SU-DHL-6 (cell line): ENCODE results near the gene ACAN.

Experiments
- H2AFZ ChIP-seq: fragments of 200-600 bp; sonication (generic); 2 replicates; pipeline ENCODE4 v1.6.1; 2014; ENCODE audit warnings: low read depth, mild to moderate bottlenecking, moderate library complexity, mixed read lengths, antibody characterized with exemption, low read length; ENCODE audit not compliant: severe bottlenecking
- H3F3A ChIP-seq: fragments of 200-600 bp; shearing (Covaris generic); 2 replicates; pipeline ENCODE4 v1.6.0; 2016; ENCODE audit warnings: antibody characterized with exemption, mild to moderate bottlenecking; ENCODE audit not compliant: insufficient read depth
- H3K27ac ChIP-seq: fragments of 200-600 bp; sonication (generic); 2 replicates; pipeline ENCODE4 v1.5.1; 2016; ENCODE audit warnings: low read depth, mild to moderate bottlenecking, low read length, moderate library complexity, mixed read lengths
- H3K27me3 ChIP-seq: fragments of 200-600 bp; sonication (generic), shearing (Covaris generic); 2 replicates; pipeline ENCODE4 v1.6.0; 2014; ENCODE audit warnings: mild to moderate bottlenecking, low read length
- H3K36me3 ChIP-seq: fragments of 200-600 bp; sonication (generic); 2 replicates; pipeline ENCODE4 v1.6.1; 2014; ENCODE audit warnings: mild to moderate bottlenecking, low read length, mixed read lengths
- H3K4me2 ChIP-seq: fragments of 300-600, 200-600 bp; shearing (Covaris generic), sonication (generic); 2 replicates; pipeline ENCODE4 v1.6.0; 2014; ENCODE audit warnings: low read length, low read depth, mild to moderate bottlenecking; ENCODE audit not compliant: poor library complexity, severe bottlenecking
- H3K4me3 ChIP-seq: fragments of 200-600 bp; sonication (generic); 2 replicates; pipeline ENCODE4 v1.5.1; 2014; ENCODE audit warnings: antibody characterized with exemption, low read length, mild to moderate bottlenecking, mixed read lengths; ENCODE audit not compliant: insufficient read depth, poor library complexity, severe bottlenecking
- H3K79me2 ChIP-seq: fragments of 200-600 bp; sonication (generic); 2 replicates; pipeline ENCODE4 v1.6.1; 2014; ENCODE audit warnings: mild to moderate bottlenecking, low read length, moderate library complexity; ENCODE audit not compliant: insufficient read depth
- H3K9ac ChIP-seq: fragments of 200-600 bp; sonication (generic); 2 replicates; pipeline ENCODE4 v1.7.0; 2014; ENCODE audit warnings: mild to moderate bottlenecking, low read length
- H3K9me2 ChIP-seq: fragments of 200-600 bp; sonication (generic); replicated peaks from 2 replicates; pipeline ENCODE4 v1.6.1; 2014; ENCODE audit warnings: low read length; ENCODE audit not compliant: insufficient read depth
- H3K9me3 ChIP-seq: fragments of 200-600 bp; sonication (generic); 2 replicates; pipeline ENCODE4 v1.6.1; 2014; ENCODE audit warnings: low read length, mixed read lengths; ENCODE audit not compliant: insufficient read depth
- H4K20me1 ChIP-seq: fragments of 200-600 bp; sonication (generic); 2 replicates; pipeline ENCODE4 v1.6.1; 2014; ENCODE audit warnings: low read depth, mild to moderate bottlenecking, antibody characterized with exemption, low read length, moderate library complexity, mixed read lengths
- CTCF ChIP-seq: fragments of 200-600 bp; sonication (generic); IDR thresholded peaks from one replicate; pipeline ENCODE4 v1.5.1; 2017; ENCODE audit warnings: antibody characterized with exemption, mild to moderate bottlenecking, low read length, moderate library complexity; ENCODE audit not compliant: insufficient read depth, poor library complexity, severe bottlenecking
- EZH2phosphoT487 ChIP-seq: fragments of 200-600 bp; sonication (generic), shearing (Covaris generic); conservative IDR thresholded peaks from 2 replicates; pipeline ENCODE4 v1.6.1; 2018; ENCODE audit warnings: mild to moderate bottlenecking, antibody characterized with exemption, low read length, moderate library complexity, mixed read lengths

The ACAN gene

GRCh38 chr15:88859550-88859949, 56.3 kb downstream of the ACAN start:
- TF ChIP-seq CTCF (no peak), EZH2phosphoT487 (no peak)
- H3K27ac ChIP-seq = no peak overlapping the region
- H4K20me1 ChIP-seq = no peaks in the 10 kb centered on the region
- no peaks in the 10 kb centered on the region for H3K36me3 ChIP-seq
- no peak overlapping the region for H2AFZ ChIP-seq
- no peaks in the 10 kb centered on the region for H3K9me2 ChIP-seq
- H3K27me3 ChIP-seq = no peaks in the 10 kb centered on the region
- H3K79me2 ChIP-seq = no peaks in the 10 kb centered on the region
- no peak overlapping the region for H3K4me3 ChIP-seq
- H3F3A ChIP-seq = no peaks in the 10 kb centered on the region
- no peak overlapping the region for H3K4me2 ChIP-seq
- no peaks in the 10 kb centered on the region for H3K9me3 ChIP-seq
- no peak overlapping the region for H3K9ac ChIP-seq

DNA sequence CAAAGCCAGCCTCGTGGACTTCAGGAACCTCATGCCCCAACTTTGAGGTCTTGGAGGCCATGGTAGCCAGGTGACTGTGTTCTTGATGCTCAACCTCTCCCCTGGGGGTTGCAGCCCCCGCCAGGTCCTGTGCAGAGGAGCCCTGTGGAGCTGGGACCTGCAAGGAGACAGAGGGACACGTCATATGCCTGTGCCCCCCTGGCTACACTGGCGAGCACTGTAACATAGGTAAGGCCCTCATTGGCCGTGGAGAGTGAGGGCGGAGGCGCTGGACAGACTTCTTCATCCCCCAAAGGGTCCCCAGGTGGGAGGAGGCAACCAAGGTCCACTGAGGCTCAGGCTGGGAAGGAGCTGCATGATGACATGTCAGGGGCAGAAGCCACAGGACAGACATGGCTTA, 57.0 kb downstream of the ACAN start:
- Histone ChIP-seq H3K36me3 (no peaks in the 10 kb centered on the region), H3K4me3 (no peak overlapping the region), H3F3A (no peaks in the 10 kb centered on the region), H4K20me1 (no peaks in the 10 kb centered on the region), H3K79me2 (no peaks in the 10 kb centered on the region), H3K27ac (no peak overlapping the region), H2AFZ (no peak overlapping the region), H3K4me2 (no peak overlapping the region), H3K9ac (no peak overlapping the region), H3K9me3 (no peaks in the 10 kb centered on the region), H3K27me3 (no peaks in the 10 kb centered on the region), H3K9me2 (no peaks in the 10 kb centered on the region)
- TF ChIP-seq EZH2phosphoT487 = no peak
- no peak for TF ChIP-seq CTCF

DNA sequence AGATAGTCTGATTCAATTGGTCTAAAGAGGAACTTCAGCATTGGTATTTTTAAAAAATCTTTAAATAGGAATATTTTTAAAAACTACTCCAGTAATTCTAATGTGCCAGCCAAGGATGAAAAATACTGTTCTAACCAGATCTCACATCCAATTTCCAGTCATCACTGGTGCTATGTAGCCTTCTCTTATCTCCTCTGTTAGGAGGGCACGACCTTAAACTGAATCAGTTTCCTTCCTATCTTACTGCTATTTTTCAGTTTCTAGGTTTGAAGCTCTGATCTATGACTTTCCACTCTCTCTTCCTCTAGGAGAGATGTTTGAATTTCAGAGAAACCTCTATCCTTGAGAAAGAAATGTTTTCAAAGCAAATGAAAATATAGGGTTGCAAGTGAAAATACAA, 60.2 kb downstream of the ACAN start:
- H3K9me2 ChIP-seq = no peaks in the 10 kb centered on the region
- no peak overlapping the region for H3K9ac ChIP-seq
- H3K36me3 ChIP-seq = no peaks in the 10 kb centered on the region
- no peaks in the 10 kb centered on the region for H4K20me1 ChIP-seq
- no peak overlapping the region for H3K4me3 ChIP-seq
- H3K79me2 ChIP-seq = no peaks in the 10 kb centered on the region
- no peaks in the 10 kb centered on the region for H3K27me3 ChIP-seq
- H3K27ac ChIP-seq = no peak overlapping the region
- no peaks in the 10 kb centered on the region for H3K9me3 ChIP-seq
- H3F3A ChIP-seq = no peaks in the 10 kb centered on the region
- H2AFZ ChIP-seq = no peak overlapping the region
- TF ChIP-seq CTCF = no peak
- no peak for TF ChIP-seq EZH2phosphoT487
- H3K4me2 ChIP-seq = no peak overlapping the region
